Tibial nerve (tissue), 4 donors: ENCODE data around the gene ANKFN1. TPM values are rescaled to one million over a fixed set of nuclear protein-coding genes. Genes with fewer than 3 reads are reported as not detected.

ENCODE experiments used
- DNase-seq, 2 donors: peaks; one replicate each; pipeline ENCODE4 v3.0.0-alpha.2; 2019; ENCODE audit warnings: low spot score in 2 of 2
- H3K27ac ChIP-seq, 4 donors: fragments of 200-600 bp; sonication (generic) in 3 of 4; one replicate each; pipeline ENCODE4 v1.5.1; 2017 to 2019; ENCODE audit warnings: mild to moderate bottlenecking in 1 of 4
- H3K27me3 ChIP-seq, 2 donors: fragments of 200-600 bp; sonication (generic) in 1 of 2; one replicate each; pipeline versions ENCODE4 v1.5.1 to v1.6.0; 2017 to 2019
- H3K36me3 ChIP-seq, 3 donors: fragments of 200-600 bp; sonication (generic); one replicate each; pipeline ENCODE4 v1.5.1; 2018 to 2019
- H3K4me1 ChIP-seq, 4 donors: fragments of 200-600 bp; sonication (generic) in 3 of 4; one replicate each; pipeline ENCODE4 v1.5.1; 2017 to 2019
- H3K4me3 ChIP-seq, 4 donors: fragments of 200-600 bp; sonication (generic) in 3 of 4; one replicate each; pipeline ENCODE4 v1.5.1; 2017 to 2019; ENCODE audit warnings: mild to moderate bottlenecking in 1 of 4, moderate library complexity in 1 of 4
- H3K9me3 ChIP-seq, 4 donors: fragments of 200-600 bp; sonication (generic) in 3 of 4; one replicate each; pipeline ENCODE4 v1.5.1; 2017 to 2019
- EP300 ChIP-seq, 2 donors: sonication (generic); formaldehyde crosslinking; IDR thresholded peaks; one replicate each; pipeline ENCODE4 v1.6.1; 2017; ENCODE audit warnings: antibody characterized with exemption in 2 of 2, mild to moderate bottlenecking in 1 of 2
- POLR2A ChIP-seq, 2 donors: fragments of 450-650 bp; IDR thresholded peaks; one replicate each; pipeline ENCODE4 v1.6.1; 2017; ENCODE audit warnings: antibody characterized with exemption in 2 of 2, mild to moderate bottlenecking in 2 of 2, moderate library complexity in 2 of 2
- WGBS, 2 donors: methylation state at CpG; one replicate each; pipeline ENCODE4 v1.1.5; 2018; 5-methylcytosine and 5-hydroxymethylcytosine counted together
- total RNA-seq, 4 donors: library from RNA; depleted of rRNA; stranded (reverse); fragments of >200 nt; gene quantifications; one replicate each; pipeline ENCODE4 v1.1.0, GENCODE V29; 2016
- TF ChIP-seq, protein P1 (sequence below), 5 experiments: fragments of 200-600 bp in 3 of 5; fragments of 450-650 bp in 2 of 5; sonication (generic) in 3 of 5; IDR thresholded peaks; one replicate each; pipeline ENCODE4 v1.5.1; 2016 to 2019; ENCODE audit warnings: antibody characterized with exemption in 5 of 5, mild to moderate bottlenecking in 3 of 5, moderate library complexity in 2 of 5

The ANKFN1 gene
- total RNA-seq, 4 donors from 2014 or later = 0.63 to 6.5 (median 2.1) TPM; not detected in 1

DNA sequence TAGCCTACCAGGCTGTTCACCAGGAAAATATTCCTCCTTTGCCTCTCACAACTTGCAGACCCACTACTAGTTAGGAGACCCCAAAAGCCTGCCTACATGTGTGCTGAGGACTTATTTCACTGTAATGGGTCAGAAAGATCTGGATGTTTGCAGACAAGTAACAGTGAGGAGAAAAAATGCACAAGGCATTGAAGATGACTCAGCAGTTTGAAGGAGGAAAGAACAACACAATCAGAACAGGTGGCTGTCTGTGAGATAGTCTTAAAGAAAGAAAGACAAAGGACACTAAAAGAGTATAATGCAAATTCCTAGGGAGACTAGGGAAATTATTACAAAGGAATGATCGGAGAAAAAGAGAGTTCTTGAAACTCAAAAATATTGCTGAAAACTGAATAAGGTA is 69.0 kb downstream of the ANKFN1 start:
- WGBS, 2 donors = 93 to 94% methylated on average over 1 of the region's 1 CpG
- TF ChIP-seq, protein P1, sequence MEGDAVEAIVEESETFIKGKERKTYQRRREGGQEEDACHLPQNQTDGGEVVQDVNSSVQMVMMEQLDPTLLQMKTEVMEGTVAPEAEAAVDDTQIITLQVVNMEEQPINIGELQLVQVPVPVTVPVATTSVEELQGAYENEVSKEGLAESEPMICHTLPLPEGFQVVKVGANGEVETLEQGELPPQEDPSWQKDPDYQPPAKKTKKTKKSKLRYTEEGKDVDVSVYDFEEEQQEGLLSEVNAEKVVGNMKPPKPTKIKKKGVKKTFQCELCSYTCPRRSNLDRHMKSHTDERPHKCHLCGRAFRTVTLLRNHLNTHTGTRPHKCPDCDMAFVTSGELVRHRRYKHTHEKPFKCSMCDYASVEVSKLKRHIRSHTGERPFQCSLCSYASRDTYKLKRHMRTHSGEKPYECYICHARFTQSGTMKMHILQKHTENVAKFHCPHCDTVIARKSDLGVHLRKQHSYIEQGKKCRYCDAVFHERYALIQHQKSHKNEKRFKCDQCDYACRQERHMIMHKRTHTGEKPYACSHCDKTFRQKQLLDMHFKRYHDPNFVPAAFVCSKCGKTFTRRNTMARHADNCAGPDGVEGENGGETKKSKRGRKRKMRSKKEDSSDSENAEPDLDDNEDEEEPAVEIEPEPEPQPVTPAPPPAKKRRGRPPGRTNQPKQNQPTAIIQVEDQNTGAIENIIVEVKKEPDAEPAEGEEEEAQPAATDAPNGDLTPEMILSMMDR (IDR thresholded peaks at IDR 0.05) = no peak
- TF ChIP-seq POLR2A (IDR thresholded peaks at IDR 0.05) (no peak), EP300 (IDR thresholded peaks at IDR 0.05) (no peak)
- Histone ChIP-seq H3K4me1 (no peaks in the 10 kb centered on the region), H3K4me3 (no peak overlapping the region), H3K27ac (no peak overlapping the region), H3K27me3 (no peaks in the 10 kb centered on the region), H3K36me3 (no peaks in the 10 kb centered on the region), H3K9me3 (peaks cover 0 to 3% (median 0%) of the 10 kb centered on the region in 4 donors)
- no peak for DNase-seq

DNA sequence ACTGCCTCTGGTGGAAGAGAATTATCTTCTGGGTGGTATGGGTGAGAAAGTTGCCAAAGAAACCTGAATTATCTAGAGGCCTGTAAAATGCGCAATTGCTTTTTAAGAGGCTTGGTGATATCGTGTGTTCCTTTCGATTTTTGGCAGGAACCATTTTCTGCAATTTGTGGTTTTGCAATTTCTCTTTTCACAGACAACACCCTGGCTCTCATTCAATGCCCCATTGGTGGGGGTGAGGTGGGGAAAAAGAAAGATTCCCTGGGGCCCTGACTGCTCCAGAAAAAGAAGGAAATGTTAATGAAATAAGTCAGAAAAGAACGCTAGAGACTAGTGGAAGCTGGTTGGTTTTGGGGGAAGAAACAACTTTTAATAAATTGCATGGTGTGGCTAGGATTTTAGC is 77.4 kb downstream of the ANKFN1 start:
- H3K9me3 ChIP-seq = no peaks in the 10 kb centered on the region
- TF ChIP-seq, protein P1 (IDR thresholded peaks at IDR 0.05) = no peak
- peak in 1 of 2 donors; percentile 85 for TF ChIP-seq EP300 (IDR thresholded peaks at IDR 0.05)
- H3K27me3 ChIP-seq = no peaks in the 10 kb centered on the region
- 47 to 63% methylated on average over 4 of the region's 4 CpGs for WGBS, 2 donors
- H3K36me3 ChIP-seq = no peaks in the 10 kb centered on the region
- H3K4me1 ChIP-seq = peaks cover 0 to 10% (median 0%) of the 10 kb centered on the region in 4 donors
- peak; percentile 17 to 59 for DNase-seq
- H3K27ac ChIP-seq = peak overlapping the region in 2 of 4 donors; percentile 46 to 62
- H3K4me3 ChIP-seq = no peak overlapping the region

DNA sequence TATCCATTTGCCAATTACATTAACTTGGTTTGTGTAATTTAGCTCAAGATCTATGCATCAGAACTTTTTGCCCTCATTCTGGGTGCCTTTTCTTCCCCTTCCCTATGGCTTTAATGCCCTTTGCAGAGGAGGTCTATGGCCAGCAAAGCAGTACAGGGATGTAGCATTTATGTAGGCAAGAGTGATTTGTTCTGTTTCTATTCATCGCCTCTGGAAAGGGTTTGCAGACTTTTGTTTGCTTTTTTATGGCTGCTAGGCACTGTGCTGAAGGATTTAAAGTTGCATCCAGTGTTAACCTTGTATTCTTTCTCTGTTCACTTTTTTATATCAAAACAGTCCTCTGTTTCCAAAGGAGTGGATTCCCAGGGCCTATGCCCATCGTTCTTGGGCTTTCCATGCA is 78.0 kb downstream of the ANKFN1 start:
- TF ChIP-seq EP300 (IDR thresholded peaks at IDR 0.05) = no peak
- TF ChIP-seq, protein P1 (IDR thresholded peaks at IDR 0.05) = no peak
- no peak for TF ChIP-seq POLR2A (IDR thresholded peaks at IDR 0.05)
- H3K36me3 ChIP-seq = no peaks in the 10 kb centered on the region
- no peak for DNase-seq
- no peak overlapping the region for H3K4me3 ChIP-seq
- peak overlapping the region in 2 of 4 donors; percentile 46 to 62 for H3K27ac ChIP-seq
- peaks cover 0 to 10% (median 0%) of the 10 kb centered on the region in 4 donors for H3K4me1 ChIP-seq
- no peaks in the 10 kb centered on the region for H3K9me3 ChIP-seq
- no peaks in the 10 kb centered on the region for H3K27me3 ChIP-seq
- 71 to 87% methylated on average over 2 of the region's 2 CpGs for WGBS, 2 donors

DNA sequence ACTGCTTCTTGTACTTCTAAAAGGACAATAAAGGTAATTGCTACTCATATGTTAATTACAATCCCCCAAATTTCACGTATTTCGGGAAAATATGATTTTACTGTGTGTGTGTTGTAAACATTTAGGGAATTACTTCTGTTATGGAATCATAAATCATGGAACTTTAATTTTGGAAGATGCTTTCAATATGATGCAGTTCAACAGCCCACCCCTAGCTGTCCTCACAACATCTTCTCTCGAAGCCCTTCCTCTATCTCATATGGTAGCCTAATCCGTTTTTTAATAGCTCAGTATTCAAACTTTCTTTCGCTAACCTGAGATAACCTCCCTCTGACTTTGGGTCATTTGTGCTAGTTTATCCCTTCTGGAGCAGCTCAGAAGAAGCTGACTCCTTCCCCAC is 78.4 kb downstream of the ANKFN1 start:
- H3K4me1 ChIP-seq = peaks cover 0 to 10% (median 0%) of the 10 kb centered on the region in 4 donors
- peak overlapping the region in 2 of 4 donors; percentile 22 to 62 for H3K27ac ChIP-seq
- WGBS, 2 donors = 74 to 75% methylated on average over 5 of the region's 5 CpGs
- no peak for TF ChIP-seq EP300 (IDR thresholded peaks at IDR 0.05)
- no peak for TF ChIP-seq POLR2A (IDR thresholded peaks at IDR 0.05)
- TF ChIP-seq, protein P1 (IDR thresholded peaks at IDR 0.05) = no peak
- no peak overlapping the region for H3K4me3 ChIP-seq
- DNase-seq = no peak
- no peaks in the 10 kb centered on the region for H3K9me3 ChIP-seq
- no peaks in the 10 kb centered on the region for H3K27me3 ChIP-seq
- H3K36me3 ChIP-seq = no peaks in the 10 kb centered on the region

DNA sequence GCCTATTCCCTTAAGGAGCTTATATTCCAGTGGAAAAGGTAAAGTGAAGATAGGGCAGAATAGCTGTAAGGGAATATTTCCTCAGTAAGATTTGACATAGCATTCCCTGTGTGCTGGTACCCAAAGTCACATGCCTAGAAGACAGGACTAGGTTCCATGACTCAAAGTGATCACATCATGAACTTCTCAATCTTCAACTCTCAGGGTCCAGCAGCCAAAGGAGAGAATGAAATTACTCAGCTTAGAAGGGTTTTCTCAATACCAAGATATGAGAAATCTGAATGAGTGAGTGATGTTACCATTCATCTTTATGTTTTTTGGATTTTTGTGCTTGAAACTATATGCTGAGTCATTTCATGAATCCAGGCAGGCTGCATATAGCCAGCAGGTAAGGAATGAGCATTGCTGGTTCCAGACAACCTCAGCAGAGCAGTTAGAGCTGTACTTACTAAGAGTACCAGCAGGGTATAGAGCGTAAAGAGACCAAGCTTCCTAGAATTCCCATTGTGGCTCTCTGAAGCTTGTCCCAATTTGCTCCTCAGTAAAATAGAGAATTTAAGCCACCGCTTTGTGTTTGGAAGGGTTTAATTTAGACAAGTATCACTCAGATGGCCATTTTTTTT is 91.1 kb downstream of the ANKFN1 start:
- Histone ChIP-seq H3K9me3 (no peaks in the 10 kb centered on the region), H3K27ac (no peak overlapping the region), H3K4me3 (no peak overlapping the region), H3K27me3 (no peaks in the 10 kb centered on the region), H3K36me3 (no peaks in the 10 kb centered on the region), H3K4me1 (no peaks in the 10 kb centered on the region)
- TF ChIP-seq POLR2A (IDR thresholded peaks at IDR 0.05) = no peak
- no peak for TF ChIP-seq EP300 (IDR thresholded peaks at IDR 0.05)
- TF ChIP-seq, protein P1 (IDR thresholded peaks at IDR 0.05) = no peak
- DNase-seq = no peak
- 93 to 97% methylated on average over 2 of the region's 2 CpGs for WGBS, 2 donors
